GM21381 (cell line): ENCODE measurements around the gene STK11IP.

ENCODE experiments used
- ATAC-seq: cut with Tn5 transposase; IDR thresholded peaks from one replicate; pipeline ENCODE4 v1.9.1; 2021; ENCODE audit warnings: mild to moderate bottlenecking, moderate library complexity; ENCODE audit not compliant: unreplicated experiment

The STK11IP gene

DNA sequence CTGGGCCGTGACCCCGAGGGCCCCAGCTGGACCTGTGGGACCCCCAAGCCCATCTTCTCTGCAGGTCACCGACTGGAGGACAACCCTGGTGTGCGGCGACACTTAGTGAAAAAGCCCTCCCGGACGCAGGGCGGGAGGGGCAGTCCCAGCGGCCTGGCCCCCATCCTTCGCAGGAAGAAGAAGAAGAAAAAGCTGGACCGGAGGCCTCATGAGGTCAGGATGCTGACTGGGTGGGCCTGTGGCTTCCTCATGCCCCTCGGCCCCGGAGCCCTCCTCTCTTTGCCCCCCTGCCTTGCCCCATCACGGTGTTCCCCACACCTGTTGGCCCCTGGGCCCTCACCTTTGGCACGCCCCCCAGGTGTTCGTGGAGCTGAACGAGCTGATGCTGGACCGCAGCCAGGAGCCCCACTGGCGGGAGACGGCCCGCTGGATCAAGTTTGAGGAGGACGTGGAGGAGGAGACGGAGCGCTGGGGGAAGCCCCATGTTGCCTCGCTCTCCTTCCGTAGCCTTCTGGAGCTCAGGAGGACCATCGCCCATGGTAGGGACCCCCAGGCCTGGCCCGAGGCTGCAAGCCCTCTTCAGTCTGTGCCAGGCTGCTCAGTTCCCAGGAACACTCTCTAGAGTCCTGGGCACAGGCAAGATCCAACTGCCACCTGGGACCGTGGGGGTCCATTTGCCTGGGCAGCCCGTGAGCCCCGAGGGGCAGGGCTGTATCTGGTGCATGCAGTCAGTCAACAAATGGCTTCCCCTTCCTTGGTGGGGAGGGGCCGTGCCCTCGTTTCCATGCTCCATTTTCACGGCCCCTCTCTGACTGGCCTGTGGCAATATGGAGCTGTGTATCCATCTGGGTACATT is 34.5 kb downstream of the STK11IP start:
- no peak for ATAC-seq

DNA sequence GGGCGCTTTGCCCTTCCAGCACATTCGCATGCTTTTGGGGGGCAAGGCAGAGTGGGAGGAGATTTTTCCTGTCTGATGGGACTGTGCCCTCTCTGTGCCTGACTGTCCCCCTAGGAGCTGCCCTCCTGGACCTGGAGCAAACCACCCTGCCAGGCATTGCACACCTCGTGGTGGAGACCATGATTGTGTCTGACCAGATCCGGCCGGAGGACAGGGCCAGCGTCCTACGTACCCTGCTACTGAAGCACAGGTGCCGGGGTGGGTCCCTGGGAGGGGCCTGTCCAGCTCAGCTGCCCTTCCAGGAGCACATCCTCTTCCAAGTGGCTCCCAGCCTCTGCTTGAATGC is 35.1 kb downstream of the STK11IP start:
- no peak for ATAC-seq

DNA sequence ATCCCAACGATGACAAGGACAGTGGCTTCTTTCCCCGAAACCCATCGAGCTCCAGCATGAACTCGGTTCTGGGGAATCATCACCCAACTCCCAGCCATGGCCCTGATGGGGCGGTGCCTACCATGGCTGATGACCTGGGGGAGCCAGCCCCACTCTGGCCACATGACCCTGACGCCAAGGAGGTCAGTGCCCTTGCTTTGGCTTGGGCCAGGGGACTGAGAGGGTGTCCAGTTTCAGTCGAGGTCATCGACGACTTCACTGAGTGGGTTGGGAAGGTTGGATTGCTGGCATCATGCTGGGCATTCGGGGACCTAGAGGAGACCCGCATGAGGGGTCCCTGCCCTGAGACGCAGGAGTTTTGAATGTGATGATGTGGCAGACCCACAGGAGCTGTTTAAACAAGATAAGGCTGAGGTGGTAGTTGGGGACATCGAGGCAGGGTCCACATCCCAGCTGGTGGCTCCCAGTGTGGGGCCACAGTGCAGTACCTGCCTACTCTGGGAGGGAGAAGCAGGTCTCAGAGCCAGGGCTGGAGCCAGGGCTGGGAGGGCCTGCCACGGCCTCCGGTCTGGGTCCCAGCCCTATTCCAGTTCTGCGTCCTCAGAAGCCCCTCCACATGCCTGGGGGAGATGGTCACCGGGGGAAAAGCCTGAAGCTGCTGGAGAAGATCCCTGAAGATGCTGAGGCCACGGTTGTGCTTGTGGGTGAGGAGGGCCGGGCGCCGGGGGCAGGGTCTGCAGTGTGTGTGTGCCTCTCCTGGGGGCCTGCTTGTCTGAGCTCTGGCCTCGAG is 35.8 kb downstream of the STK11IP start:
- ATAC-seq: no peak

DNA sequence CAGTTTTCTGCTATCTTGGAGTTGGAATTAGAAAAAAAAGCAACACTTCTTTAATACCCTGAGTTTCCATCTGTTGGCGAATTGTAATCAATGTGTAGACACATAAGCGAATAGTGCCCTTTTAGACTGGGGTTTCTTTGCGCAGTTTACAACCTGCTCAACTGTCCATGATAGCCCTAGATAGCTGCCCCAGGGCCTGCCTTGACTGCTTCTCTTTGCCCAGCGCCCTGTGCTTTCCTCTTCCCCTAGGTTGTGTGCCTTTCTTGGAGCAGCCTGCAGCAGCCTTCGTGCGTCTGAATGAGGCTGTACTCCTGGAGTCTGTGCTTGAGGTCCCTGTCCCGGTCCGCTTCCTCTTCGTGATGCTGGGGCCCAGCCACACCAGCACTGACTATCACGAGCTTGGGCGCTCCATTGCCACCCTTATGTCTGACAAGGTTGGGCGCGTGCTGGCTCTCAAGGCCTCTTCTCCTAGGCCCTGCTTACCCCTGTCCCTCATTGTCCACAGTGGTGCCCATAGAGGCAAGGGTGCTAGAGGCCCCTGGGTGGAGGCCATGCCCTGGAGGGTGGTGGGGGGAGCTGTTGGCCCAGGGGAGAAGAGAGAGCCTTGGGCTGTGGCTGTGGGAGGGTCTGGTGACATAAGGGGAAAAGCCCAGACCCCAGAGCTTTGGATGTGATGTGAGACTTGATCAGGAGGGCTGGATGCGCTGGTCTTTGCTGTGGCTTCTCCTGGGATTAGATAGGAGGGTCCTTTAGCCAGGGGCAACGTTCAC is 36.7 kb downstream of the STK11IP start:
- ATAC-seq: no peak

DNA sequence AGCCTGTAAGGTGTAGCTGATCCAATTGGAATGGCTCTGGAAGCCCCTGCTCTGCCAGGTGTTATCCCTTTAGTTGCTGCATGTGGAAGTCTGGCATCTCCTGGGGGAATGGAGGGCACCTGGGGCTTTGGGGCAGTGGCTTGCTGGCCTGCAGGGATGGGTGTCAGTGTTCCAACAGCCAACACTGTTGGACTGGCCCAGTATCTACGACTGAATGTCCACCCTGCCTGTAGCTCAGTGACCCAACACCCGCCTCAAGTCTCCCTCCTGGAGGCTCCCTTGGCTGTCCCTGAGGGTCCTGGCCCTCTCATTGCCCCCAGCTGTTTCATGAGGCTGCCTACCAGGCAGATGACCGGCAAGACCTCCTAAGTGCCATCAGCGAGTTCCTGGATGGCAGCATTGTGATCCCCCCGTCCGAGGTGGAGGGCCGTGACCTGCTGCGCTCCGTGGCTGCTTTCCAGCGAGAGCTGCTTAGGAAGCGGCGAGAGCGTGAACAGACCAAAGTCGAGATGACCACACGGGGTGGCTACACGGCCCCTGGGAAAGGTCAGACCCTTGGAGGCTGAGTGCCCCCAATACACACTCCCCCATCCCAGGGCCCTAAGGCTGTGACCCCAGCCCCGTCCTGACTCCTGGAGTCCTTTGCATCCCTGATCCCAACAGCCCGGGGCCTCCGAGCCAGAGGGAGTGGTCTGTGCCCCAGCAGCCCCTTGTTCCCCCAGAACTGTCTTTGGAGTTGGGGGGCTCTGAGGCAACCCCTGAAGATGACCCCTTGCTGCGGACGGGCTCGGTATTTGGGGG is 37.5 kb downstream of the STK11IP start:
- ATAC-seq: no peak

DNA sequence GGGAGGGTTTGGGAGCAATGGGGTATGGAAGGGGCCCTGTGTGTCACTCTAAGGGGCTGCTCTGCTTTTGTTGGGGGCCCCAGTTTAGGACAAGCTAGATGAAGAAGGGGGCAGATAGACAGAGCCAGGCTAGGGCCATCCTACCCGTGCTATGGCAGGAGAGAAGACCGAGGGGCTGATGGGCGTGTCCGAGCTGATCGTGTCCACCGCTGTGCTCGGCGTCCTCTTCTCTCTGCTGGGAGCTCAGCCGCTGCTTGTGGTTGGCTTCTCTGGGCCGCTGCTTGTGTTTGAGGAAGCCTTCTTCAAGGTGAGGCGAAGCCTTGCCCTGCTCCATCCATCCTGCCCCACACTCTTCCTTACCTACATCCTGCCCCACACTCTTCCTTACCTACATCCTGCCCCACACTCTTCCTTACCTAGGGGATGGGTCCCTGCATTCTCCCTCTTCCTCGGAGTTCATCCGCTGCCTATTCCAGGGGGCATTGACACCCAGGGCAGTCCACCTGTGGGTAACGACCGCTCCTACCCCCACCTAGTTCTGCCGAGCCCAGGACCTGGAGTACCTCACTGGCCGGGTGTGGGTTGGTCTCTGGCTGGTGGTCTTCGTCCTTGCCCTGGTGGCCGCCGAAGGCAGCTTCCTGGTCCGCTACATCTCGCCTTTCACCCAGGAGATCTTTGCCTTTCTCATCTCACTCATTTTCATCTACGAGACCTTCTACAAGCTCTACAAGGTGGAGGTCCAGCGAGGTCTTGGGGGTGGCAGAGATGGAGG is 38.7 kb downstream of the STK11IP start:
- no peak for ATAC-seq

DNA sequence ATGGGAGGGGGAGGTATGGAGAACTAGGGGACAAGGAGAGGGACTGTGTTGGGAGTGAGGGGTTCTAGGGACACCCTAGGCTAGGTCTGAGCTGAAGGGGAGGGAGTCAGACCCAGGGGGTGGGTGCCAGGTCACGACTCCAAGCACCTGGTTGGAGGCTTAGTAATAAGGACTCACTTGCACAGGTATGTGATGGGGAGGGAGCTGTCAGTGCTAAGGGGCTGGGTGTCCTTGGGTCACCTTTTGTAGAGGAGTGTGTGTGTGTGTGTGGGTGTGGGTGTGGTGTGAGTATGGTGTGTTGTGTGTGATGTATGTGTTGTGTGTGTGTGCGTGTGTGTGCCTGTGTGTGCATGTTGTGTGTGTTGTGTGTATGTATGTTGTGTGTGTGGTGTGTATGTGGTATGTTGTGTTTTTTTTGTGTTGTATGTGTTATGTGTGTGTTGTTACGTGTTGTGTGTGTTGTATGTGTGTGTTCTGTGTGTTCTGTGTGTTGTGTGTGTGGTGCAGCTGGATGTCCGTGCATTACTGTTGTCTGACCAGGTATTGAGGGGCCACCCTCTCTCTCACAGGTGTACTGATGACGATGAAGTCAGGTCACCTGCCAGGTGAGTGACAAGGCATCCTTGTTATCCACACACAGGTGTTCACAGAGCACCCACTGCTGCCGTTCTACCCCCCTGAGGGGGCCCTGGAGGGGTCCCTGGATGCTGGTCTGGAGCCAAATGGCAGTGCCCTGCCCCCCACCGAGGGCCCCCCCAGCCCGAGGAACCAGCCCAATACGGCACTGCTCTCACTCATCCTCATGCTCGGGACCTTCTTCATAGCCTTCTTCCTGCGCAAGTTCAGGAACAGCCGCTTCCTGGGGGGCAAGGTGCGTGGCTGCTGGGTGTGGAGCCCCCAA is 39.5 kb downstream of the STK11IP start:
- ATAC-seq: no peak

DNA sequence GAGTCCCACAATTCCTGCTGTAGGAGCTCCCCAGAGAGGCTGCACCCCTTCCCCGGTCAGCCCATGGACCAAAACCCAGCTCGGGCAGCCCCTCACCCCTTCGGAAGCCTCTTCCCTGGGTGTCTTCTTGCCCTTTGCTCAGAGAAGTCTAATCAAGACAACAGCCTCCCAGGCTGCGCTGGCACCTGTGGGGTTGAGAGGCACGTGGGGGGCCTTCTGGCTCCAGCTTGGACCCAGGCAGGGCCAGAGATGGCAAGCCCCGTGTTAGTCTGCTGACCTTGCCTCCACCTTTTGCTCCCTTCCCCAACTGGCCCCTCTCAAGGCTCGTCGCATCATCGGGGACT is 40.2 kb downstream of the STK11IP start:
- ATAC-seq: no peak

DNA sequence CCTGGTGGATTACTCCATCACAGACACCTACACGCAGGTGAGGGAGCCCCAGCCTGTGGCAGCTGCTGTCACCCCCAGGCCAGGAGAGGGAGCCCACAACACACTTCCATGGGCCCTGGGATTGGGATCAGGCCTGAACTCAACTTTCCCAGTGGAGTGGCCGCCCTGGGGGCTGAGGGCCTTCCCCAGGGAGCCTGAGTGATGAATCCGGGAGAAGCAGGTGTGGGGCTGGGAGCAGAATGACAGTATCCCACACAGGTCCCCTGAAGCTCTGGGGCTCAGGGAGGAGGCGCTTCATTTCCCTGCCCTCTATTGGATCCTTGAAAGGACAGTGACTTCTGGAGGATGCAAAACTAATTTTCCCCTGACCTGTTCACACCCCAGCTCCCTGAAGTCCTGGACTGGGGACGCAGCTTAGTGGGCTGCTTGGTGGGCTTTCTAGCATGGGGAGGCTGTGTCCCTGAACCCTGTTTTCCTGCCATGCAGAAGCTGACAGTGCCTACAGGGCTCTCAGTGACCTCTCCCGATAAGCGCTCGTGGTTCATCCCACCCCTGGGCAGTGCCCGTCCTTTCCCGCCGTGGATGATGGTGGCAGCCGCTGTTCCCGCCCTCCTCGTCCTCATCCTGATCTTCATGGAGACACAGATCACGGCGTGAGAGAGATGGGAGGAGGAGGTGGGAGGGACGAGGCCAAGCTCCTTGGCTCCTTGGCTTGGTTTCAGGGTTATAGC is 40.7 kb downstream of the STK11IP start:
- no peak for ATAC-seq

DNA sequence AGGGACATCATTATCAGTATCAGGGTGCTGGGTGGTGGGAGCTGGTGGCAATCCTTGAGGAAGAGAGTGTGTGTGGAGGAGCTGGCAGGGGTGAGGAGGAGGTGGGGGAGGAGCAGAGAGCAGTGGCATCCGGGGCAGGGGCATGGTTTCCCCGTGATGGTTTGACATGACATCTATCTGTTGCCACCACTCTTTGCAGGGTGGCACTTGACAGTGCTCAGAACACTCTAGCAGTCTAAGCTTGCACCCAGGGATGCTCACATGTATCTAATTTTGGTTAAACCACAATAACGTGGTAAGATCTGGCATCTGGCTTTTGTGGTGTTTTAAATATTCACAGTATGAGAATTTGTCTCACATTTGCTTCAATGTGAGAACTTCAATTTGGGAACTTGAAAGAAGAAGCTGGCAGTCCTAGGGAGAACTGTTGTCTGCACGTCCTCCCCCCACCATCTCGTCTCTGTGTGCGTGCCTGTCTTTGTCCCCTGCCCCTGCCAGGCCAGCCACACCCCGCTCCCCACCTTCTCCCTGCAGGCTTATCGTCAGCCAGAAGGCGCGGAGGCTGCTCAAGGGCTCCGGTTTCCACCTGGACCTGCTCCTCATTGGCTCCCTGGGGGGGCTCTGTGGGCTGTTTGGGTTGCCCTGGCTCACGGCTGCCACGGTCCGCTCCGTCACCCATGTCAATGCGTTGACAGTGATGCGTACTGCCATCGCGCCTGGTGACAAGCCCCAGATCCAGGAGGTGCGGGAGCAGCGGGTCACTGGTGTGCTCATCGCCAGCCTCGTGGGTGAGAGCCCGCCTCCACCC is 41.5 kb downstream of the STK11IP start:
- no peak for ATAC-seq

DNA sequence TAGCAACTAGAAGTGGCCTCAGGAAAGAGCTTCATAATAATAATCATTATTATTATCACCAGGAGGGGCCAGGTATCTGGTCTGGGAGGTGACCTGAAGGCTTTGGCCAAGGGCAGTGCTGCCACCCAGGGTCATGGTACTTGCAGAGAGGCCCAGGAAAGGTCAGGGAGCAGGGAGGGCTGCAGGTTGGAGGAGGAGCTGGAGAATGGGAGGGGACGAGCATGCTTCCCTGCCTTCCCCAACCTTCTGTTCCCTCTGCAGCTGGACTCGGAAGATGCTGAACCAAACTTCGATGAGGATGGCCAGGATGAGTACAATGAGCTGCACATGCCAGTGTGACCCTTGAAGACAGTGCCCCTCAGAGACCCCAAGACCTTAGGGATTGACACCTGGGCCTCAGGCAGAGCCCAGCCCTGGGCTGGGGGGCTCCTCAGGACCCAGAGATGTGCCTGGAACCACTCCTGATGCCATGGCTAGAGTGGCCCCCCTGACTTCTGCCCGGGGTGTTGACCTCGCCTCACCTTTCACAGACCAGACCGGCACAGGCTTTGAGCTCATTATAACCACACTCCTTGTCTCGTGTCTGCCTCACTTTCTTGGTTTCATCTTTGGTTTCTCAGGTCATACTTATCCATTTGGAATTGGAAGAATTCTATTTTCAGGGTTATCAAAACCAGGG is 43.9 kb downstream of the STK11IP start:
- no peak for ATAC-seq

DNA sequence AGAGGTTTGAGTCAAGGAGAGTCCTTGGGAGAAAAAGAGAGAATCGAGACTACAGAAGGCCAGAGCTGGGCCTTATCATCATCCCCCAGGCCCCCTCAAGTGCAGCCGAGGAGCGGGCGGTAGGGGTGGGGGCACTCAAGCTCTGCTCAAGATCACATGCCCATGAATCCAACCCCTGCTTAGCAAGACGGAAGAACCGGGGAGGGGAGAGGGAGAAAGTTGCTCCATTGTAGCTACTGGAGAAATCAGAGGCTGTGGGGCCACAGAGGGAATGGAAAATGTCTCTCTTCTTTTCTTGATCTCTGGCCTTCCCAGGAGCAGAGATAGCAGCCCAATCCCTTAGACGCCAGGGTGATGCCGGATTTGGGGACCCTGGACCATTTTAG is 44.4 kb downstream of the STK11IP start:
- no peak for ATAC-seq

DNA sequence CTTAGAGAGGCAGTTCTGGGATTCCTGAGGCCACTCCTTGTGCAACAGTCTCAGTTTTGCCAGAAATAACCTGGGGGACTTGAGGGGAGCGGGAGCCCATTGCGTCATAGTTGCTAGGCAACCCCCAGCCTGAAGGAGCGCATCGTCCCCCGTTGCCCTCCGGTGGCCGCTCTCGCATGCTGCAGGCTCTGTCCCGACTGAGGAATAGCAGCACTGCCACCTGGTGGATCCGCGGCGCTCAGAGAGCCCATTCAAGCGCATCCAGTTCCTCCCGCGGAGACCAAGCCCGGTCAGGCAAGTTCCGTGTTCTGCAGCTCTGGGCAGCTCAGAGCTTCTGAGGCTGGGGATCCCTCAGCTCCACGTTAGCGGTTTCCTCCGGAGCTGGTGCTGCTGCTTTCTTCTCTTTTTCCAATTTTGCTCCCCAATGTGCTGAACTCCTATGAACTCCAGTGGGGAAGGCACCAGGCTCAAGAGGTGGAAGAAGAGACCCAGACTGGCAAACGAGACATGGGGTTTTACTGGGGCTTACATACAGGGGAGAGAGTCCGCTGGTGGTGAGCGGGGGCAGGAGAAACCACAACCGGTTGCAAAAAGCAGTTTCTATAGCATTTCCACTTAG is 44.9 kb downstream of the STK11IP start:
- ATAC-seq: peak; percentile 99

DNA sequence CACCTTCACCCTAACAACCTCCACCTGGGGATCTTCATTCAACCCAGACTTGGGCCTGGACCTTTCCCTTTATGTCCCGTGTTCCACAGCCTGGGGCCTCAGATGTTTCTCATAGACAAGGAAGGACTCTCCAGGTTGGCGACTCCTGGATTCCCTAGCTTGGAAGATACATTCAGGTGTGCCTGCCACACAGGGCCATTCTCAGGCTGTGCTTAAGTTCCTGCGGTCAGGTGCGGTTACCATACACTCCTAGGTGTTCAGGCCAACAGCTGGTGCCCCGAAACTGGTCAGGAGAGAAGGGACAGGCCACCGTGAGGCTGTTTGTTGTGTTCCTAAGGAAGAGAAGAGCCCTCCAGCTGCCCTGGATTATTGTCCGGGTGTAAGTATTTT is 45.4 kb downstream of the STK11IP start:
- ATAC-seq: no peak

DNA sequence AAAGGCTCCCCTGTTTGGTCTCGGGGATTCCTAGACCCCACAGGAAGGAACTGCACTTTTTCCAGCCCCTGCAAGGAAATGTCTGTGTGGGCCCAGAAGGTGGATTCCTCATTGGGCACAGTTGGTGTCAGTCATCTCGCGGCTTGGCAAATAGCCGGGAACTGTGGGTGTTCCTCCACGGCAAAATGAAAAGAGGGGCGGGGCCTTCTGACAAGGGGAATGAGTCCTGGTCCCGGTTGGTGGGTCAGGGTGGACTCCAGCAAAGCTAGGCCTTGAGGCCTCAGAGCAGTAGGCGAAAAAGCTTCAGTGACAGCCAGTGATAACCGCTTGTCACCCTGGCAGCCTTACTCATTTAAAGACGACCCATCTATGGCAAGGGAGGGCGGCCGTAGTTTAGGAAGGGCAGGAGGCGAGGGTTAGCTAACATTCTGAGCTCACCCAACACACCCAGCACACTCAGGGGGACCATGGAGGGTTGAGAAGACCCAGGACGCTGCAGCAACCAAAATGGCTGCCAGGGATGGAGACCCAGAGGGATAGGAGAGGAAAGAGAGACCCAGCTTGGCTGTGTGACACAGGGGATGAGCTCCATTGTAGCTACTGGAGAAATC is 46.2 kb downstream of the STK11IP start:
- ATAC-seq: no peak

DNA sequence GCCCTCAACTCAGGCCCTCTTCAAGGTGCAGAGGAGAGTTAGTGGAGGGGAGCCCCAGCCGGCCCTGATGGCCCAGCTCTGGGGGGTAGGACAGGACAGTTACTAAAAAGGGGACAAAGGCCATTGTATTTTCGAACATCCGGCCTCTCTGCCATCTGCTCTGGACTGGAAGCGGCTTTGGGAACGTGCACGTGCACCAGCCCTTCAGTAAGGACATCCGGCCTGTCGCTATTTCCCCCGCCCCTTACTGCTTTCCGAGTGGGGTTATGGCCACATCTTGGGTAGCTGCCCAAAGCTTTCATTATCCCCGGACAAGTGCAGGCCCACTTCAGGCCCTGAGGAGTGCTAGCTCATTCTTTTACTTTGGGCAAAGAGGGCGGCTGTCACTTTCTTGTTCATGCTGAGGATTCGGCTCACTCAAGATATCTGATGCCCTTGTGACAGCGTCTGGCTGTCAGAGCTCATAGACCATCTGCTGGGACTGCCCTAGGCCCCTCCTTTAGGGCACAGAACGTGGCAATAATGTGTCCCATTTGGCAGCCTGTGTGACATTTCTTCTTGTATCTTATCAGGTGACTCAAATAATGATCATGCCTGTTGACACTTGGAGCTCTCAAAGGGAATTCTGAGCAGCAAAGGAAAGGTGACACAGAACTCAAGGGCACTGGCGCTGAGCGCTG is 47.3 kb downstream of the STK11IP start:
- ATAC-seq: no peak
